ENCODE results near the gene PRUNE2.

Gene PRUNE2

GRCh38 chr9:76898786-76899185 lies 7.1 kb downstream of the PRUNE2 start:
- no peak for DNase-seq (ENCODE audit: low read depth in 2 of 2)

DNA sequence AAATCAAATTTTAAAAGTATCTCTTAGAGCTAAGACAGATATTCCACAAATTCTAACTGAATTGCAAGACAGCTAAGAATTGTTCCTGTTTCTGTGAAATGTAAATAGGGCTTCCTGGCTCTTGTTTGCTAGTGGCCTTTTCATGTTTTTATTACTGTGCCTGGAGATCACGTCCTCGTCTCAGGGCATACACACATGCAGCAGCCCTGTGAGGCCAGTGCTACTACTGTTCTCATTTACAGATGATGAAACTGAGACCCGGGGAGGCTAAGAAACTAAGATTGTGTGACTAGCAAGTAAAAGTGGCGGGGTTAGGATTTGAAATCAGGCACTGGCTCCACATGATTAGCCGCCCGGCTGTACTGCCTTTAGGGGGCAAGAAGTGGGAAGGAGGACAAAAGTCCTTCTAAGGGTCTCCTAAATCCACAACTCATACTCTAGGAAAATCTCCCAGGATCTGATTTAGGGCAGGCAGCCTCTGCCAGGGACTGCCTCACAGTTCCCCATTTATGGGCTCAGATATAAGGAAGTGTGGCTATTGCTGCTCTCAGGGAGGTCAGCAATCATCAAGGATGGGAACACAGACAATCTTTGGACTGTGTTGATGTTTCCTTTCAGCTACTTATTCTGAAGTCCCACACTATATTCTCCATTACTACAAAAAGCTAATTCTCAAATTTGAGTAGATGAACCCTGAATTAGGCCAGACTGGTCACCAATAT lies 7.9 kb downstream of the PRUNE2 start:
- no peak for DNase-seq (ENCODE audit: low read depth in 2 of 2)

GRCh38 chr9:76896035-76896434 lies 9.9 kb downstream of the PRUNE2 start:
- no peak for DNase-seq (ENCODE audit: low read depth in 2 of 2)

GRCh38 chr9:76895186-76895585 lies 10.7 kb downstream of the PRUNE2 start:
- DNase-seq (ENCODE audit: low read depth in 2 of 2) = no peak

DNA sequence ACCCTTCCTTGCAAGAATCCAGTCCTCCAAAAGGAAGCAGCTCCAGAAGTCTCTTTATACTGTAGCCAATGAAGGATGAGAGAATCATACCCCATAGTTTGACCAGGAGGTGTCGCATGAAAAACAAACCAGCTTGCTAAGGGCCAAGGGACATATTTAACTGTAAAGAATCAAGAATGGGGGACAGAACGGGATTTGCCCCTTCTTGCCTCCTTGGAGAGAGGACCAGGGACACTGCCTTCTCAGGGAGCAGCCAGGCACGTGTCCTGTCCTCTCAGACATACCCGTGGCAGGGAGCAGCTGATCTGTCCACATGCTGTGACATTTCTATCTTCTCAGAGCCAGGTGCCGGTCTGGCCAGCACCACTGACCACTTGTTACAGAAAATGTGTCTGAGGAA lies 11.7 kb downstream of the PRUNE2 start:
- DNase-seq (ENCODE audit: low read depth in 2 of 2) = no peak

DNA sequence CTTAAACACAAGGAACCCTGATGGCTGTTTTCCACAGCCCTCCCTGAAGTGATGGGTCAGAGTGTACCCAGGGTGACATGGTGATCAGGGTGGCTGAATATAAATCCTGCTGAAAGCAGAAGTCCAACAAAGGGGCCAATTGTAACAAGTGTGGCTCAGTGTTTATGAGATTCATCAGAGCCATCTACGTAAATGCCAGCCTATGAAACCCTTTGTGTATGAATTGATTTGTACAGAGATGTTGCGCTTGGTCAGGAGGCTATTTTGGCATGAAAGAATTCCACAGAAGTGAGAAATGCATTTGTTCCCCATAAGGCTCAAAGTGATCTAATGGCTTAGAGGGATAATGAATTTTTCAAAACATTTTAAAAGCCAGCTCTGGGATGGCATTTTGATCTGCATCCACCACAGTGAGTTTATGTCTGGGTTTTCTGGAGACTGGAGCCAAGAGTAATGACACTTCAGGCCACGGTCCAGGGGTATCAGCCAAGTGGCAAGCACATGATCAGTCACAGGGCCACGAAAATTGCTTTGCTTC lies 12.4 kb downstream of the PRUNE2 start:
- DNase-seq (ENCODE audit: low read depth in 2 of 2) = no peak

DNA sequence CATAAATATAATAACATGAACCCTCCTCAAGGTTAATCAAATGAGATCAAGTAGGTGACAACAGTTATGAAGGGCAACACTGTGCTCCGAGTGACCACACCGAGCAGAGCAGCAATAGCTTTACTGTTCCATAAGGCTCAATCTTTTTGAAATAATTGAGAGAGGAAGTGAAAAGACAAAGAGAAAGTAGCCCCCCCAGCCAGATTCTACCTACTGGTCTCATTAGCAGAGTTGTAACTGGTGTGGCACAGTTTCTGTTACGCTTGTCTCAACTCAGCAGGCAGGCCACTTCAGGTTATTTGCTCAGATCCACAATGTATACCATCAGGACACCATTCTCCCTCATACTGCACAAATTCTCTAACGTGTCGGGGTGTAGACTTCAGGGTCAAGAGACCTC lies 14.0 kb downstream of the PRUNE2 start:
- DNase-seq (ENCODE audit: low read depth in 2 of 2) = no peak

GRCh38 chr9:76891279-76891678 lies 14.6 kb downstream of the PRUNE2 start:
- no peak for DNase-seq (ENCODE audit: low read depth in 2 of 2)

- DNase-seq (ENCODE audit: low read depth in 2 of 2) = no peak
Measured at GRCh38 chr9:76887951-76888350, 18.0 kb downstream of the PRUNE2 start.

DNA sequence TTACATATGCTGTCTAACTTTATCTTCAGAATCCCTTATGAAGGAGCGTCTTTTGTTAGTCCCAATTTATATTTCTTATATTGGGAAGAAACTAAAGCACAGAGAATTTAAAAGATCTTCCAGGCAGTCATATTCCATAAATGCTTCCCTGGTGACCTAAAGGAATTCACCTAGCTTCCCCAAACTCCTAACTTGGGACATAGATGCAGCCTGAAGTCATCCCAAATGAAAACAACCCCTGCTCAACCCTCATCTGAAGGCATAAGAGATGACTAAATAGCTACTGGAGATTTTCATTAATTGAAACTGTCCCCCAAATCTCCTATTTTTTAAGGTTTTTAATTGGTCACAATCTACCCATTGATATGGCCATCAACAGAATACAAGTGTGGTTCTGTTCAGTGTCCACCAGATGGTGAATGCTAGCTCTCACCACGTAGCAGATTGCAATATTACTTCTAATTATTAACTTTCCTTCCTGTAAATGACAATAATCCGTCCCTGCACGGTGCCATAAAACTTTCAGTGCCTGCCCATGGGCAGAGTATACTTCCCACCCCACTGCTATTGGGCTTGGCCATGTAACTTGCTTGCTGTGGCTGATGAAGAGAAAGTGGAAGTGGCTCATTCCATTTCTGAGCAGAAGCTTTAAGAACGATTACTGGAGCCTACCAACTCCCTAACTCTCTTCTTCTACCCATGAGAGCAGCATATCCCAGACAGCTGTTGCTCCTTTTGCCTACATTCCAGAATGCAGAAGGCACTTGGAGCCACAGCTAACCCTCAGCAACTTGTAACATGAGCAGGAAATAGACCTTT lies 18.7 kb downstream of the PRUNE2 start:
- DNase-seq (ENCODE audit: low read depth in 2 of 2) = no peak

- DNase-seq (ENCODE audit: low read depth in 2 of 2) = no peak
Measured at GRCh38 chr9:76886318-76886717, 19.6 kb downstream of the PRUNE2 start.

DNA sequence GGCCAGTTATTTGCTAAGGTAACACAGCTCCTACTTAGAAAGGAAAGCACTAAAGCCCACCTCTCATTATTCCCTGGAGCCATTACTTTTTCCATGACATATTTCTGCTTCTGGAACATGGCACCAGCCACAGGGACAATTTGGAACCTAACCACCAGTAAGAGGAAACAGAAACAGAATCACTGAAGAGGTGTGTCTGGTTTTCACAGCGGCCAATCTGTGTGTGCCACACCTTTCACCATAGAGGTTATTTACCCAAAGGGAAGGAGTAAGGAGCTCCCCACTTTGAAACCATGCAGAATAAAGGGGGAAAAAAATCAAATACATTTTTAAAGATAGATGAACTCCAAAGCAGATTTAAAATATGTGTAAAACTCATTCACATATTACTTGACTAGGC lies 21.1 kb downstream of the PRUNE2 start:
- DNase-seq (ENCODE audit: low read depth in 2 of 2) = no peak

- DNase-seq (ENCODE audit: low read depth in 2 of 2) = no peak
Measured at GRCh38 chr9:76883341-76883855, 22.5 kb downstream of the PRUNE2 start.

GRCh38 chr9:76882686-76883085 lies 23.2 kb downstream of the PRUNE2 start:
- DNase-seq (ENCODE audit: low read depth in 2 of 2) = no peak

- DNase-seq (ENCODE audit: low read depth in 2 of 2) = no peak
Measured at GRCh38 chr9:76880210-76880609, 25.7 kb downstream of the PRUNE2 start.

DNA sequence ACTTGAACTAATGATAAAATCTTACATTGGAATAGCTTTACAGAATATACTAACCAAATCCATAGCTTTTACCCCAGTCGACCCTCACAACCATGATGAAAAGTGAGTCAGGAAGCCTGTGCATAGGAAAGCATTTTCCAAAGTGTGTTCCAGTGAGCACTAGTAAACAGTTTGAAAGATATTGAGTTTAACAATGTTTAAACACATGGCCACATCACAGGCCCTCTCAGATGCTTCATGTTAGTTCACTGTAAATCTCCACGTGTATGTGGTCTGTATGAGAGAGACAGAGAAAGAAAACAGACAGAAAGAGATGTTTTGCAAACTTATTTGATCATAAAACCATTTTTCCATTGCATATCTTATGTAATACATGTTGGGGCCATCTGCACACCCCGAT lies 27.0 kb downstream of the PRUNE2 start:
- no peak for DNase-seq (ENCODE audit: low read depth in 2 of 2)

DNA sequence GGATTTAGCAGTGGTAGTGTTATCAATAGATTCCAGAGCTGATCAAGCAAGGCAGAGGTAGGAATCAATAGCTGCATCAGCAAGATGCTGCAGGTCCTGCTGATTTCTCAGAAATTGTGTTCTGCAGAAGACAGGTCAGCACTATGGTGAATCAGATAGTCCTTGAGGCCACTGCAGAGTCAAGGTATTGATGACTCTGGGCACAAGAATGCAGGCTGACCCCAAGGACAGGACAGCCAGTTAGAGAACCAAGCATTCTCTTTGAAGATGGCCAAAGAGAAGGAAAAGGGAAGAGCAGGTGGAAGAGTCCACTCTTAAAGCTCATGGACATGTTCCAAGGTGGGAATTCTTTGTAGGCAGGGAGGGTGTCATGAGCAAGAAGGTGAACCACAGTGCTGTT lies 28.0 kb downstream of the PRUNE2 start:
- no peak for DNase-seq (ENCODE audit: low read depth in 2 of 2)

- no peak for DNase-seq (ENCODE audit: low read depth in 2 of 2)
Measured at GRCh38 chr9:76876098-76876497, 29.8 kb downstream of the PRUNE2 start.

DNA sequence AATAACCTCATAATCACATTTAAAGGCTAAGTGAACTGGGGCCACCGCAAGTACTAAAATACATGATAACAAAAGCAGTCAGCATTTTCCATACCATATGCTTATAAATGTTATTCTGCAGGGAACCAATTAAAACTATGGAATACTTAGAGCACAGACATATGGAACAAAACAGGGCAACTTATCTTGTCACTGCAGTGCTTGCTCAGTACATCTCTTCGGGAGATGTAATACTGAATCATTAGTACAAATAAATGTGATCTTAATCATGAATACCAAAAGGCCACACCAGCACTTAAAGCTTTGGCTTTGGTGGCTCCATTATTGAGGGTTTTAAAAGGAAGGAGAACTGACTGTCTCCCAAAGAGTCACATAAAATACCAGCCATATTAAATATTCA lies 32.1 kb downstream of the PRUNE2 start:
- DNase-seq (ENCODE audit: low read depth in 2 of 2) = no peak

DNA sequence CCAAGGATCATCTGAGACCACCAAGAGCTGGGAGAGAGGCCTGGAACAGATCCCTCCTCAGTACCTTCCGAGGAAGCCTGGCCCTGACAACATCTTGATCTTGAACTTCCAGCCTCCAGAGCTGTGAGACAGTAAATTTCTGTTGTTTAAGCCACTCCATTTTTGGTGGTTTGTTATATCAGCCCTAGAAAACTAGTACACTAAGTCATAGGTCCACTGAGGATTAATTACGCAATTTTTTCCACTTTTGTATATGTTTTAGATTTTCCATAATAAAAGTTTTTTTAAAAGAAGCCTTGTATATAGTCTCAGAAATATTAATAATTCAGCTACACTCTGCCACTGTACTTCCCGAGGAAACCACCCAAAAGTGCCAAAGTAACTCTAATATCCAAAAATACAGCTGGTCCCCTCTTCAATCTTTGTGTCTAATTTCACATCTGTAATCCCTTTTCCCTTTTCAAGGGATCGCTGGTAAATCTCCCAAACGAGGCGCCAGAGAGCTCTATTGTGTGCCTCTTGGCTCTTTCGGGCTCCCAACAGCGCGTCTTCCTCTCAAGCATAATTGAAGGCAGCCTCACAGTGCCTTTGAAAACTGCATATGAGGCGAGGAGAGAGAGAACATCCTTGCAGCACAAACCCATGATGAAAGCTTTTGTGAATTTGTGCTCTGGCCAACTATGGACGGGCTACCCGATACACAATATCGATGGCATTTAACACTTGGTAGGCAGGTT lies 32.7 kb downstream of the PRUNE2 start:
- DNase-seq (ENCODE audit: low read depth in 2 of 2) = no peak

DNA sequence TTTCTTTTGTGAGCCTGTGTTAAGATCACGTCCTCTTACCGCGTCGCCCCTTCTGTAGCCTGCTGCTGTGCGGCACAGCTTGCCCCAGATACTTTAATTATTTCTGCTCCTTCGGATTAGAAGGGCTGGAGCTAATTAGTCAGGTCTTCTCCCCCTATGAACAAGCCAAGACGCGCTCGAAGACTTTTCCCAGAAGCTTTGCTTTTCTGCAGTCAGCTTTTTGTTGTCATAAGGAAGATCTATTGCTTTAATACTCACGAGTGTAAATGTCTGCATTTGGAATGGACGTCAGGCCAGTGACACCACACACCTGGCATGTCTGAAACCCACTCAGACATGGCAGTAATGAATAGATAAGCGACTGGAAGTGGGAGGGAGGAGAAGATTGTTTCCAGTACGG lies 37.0 kb downstream of the PRUNE2 start:
- DNase-seq (ENCODE audit: low read depth in 2 of 2) = no peak

- DNase-seq (ENCODE audit: low read depth in 2 of 2) = no peak
Measured at GRCh38 chr9:76866689-76867088, 39.2 kb downstream of the PRUNE2 start.
